ENCODE results near the gene KRTDAP.

GRCh38 chr19:35521124-35521743, 31.0 kb upstream of the KRTDAP start:
- no peak for TF ChIP-seq ZNF219 (CRISPR knock-in tag; IDR thresholded peaks at IDR 0.05; ENCODE audit: borderline replicate concordance)
- TF ChIP-seq CTCF (IDR thresholded peaks at IDR 0.05): no peak
- TF ChIP-seq TEAD4 (CRISPR knock-in tag; IDR thresholded peaks at IDR 0.05): no peak
- no peak for TF ChIP-seq TP53 (CRISPR knock-in tag; IDR thresholded peaks at IDR 0.05)
